B cell (primary cell): ENCODE results near the gene ARHGEF37.

Experiments used
- EZH2 ChIP-seq: IDR thresholded peaks from 2 replicates; pipeline ENCODE4 v1.6.1; 2012; ENCODE audit warnings: borderline replicate concordance, low read depth, mild to moderate bottlenecking, moderate library complexity, low read length; ENCODE audit not compliant: insufficient read depth, poor library complexity, severe bottlenecking
- TF ChIP-seq, protein P1 (sequence below): fragments of 200-600 bp; IDR thresholded peaks from one replicate; pipeline ENCODE4 v1.8.0; 2022; ENCODE audit warnings: antibody characterized with exemption, mild to moderate bottlenecking

- TF ChIP-seq, protein P1, sequence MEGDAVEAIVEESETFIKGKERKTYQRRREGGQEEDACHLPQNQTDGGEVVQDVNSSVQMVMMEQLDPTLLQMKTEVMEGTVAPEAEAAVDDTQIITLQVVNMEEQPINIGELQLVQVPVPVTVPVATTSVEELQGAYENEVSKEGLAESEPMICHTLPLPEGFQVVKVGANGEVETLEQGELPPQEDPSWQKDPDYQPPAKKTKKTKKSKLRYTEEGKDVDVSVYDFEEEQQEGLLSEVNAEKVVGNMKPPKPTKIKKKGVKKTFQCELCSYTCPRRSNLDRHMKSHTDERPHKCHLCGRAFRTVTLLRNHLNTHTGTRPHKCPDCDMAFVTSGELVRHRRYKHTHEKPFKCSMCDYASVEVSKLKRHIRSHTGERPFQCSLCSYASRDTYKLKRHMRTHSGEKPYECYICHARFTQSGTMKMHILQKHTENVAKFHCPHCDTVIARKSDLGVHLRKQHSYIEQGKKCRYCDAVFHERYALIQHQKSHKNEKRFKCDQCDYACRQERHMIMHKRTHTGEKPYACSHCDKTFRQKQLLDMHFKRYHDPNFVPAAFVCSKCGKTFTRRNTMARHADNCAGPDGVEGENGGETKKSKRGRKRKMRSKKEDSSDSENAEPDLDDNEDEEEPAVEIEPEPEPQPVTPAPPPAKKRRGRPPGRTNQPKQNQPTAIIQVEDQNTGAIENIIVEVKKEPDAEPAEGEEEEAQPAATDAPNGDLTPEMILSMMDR: no peak
- no peak for TF ChIP-seq EZH2
Measured at GRCh38 chr5:149633476-149634350, 52.4 kb downstream of the ARHGEF37 start.
